ENCODE results near the gene PAQR7.
A peak's percentile ranks its signal among the peaks of the same experiment; 100 is the strongest.
"Not testable (repeated sequence)": the region's sequence is repeated elsewhere in the genome, so short reads cannot be mapped to it uniquely, and the experiment has no call there.

PAQR7 gene

DNA sequence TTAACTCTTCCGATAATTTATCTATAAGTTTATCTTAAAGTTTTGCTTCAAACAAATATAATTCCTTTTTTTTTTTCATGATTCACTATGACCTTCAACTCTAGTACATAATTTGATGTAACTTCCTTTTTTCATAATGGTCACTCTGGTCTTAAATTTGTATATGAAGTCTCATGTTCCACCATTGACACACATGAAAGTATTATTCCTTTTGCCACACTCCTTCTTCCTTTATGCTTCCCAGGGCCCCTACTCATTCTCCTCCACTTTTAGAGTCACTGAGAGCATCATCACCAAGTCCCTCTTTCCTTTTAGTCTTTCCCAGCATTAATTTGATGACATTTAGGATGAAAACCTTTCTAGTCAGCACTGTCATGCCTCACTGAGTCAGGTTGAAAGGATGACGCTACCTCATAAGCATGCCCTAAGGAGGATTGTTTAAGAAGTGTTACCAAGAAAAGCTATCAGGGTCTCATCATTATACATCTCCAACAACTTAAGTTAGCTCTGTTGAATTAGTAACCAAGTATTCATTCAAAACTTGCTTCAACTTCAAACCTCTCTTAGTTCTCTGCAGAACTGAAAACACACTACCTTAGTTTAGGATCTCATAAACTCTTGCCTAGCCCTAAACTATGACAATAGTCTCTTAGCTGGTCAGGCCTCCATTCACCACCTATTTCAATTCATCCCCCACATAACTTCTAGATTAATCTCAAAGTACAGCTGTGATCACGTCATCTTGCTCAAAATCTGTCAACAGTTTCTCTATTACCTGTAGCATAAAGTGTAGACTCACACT, 30.8 kb downstream of the PAQR7 start:
- DNase-seq: no peak

DNA sequence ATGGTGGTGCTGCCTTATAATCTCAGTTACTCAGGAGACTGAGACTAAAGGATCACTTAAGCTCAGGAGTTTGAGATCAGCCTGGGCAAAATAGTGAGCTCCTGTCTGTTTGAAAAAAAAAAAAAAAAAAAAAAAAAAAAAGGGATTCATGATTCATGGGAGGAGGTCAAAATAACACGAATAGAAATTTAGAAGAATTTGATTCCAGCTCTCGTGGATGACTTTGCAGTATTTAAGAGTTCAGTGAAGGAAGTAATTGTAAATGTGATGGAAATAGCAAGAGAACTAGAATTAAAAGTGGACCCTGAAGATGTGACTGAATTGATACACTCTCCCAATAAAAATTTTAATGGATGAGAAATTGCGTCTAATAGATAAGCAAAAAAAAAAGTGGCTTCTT, 32.0 kb downstream of the PAQR7 start:
- no peak for DNase-seq

DNA sequence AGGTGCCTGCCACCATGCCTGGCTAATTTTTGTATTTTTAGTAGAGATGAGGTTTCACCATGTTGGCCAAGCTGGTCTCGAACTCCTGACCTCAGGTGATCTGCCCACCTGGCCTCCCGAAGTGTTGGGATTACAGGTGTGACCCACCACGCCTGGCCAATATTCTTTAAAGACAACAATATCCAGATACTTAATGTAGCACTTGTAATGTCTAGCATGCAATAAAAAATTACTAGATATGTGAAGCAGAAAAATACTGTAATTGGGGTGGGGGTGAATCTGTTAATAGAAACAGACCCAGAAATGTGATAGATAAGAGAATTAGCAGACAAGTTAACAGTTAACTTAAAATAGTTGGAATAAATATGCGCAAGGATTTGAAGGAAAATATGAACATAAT, 35.7 kb downstream of the PAQR7 start:
- not testable (repeated sequence) for DNase-seq

DNA sequence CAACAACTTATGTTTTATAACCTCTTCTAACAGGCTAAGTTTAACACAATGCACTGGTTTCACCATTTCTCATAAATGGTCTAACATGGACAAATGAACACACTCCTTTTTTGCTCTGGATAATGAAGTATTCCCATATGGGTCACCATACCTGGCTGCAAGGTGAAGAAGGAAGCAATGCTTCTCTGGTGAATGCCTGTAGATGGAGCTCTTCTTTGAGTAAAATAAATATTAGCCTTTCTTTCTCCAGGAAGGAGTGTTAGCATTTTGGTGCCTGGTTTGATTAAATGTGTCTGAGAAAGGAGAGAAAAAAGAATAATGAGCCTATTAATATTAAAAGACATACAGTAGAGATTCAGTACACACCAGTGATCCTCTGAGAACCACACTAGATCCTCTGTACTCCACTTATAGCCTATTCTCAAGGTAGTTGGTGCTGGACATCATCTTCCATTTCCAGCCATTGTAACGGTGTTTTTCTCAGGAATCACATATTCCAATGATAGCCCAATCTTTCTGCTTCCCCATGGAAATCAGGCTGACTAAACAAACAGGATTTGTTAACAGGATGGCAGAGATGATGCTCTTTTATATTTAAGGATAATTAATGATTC, 38.1 kb downstream of the PAQR7 start:
- no peak for DNase-seq

DNA sequence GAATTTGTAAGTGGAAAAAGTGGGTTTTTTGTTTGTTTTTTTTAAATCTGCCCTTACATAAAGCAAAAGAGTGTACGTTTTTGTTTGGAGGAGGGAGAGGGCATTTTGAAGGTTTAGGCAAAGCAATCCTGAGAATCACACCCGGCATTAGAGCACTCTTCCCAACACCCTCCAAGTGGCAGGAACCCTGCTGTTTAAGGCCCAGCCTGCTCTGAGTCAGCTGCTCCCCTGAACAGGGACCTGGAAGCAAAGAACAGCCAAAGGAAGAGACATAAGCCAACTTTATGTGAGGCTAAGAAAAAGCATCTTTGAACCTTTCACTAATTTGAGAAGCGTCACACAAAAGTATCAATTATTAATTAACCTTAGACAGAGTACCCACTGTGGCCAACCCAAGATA, 38.8 kb downstream of the PAQR7 start:
- DNase-seq: no peak

DNA sequence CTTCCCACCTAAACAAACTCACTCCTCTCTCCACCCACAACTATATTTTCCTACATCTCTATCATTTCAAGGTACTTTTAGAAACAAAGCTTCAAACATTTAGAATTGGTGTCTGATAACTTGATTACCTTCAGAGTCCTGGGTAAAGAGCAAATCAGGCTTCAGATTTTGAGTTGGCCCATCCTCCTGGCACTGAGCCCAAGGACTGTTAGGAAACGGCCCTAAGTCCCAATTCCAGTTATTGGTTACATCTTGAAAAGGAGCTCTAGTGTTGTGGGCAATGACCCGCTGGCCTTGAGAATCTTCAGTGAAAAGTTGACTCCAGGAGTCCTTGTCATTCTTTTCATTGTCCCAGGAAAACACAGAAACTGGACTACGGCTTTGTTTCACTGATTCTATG, 40.6 kb downstream of the PAQR7 start:
- no peak for DNase-seq

DNA sequence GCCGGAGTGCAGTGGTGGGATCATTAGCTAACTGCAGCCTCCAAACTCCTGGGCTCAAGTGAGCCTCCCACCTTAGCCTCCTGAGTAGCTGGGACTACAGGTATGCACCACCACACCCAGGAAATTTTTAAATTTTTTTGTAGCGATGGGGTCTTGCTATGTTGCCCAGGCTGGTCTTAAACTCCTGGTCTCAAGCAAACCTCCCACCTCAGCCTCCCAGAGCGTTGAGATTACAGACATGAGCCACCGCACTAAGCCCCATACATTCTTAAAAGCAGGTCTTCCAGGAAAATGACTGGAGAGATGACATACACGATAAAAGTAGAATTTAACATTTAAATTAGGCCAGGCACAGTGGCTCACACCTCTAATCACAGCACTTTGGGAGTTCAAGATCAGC, 42.4 kb downstream of the PAQR7 start:
- no peak for DNase-seq

DNA sequence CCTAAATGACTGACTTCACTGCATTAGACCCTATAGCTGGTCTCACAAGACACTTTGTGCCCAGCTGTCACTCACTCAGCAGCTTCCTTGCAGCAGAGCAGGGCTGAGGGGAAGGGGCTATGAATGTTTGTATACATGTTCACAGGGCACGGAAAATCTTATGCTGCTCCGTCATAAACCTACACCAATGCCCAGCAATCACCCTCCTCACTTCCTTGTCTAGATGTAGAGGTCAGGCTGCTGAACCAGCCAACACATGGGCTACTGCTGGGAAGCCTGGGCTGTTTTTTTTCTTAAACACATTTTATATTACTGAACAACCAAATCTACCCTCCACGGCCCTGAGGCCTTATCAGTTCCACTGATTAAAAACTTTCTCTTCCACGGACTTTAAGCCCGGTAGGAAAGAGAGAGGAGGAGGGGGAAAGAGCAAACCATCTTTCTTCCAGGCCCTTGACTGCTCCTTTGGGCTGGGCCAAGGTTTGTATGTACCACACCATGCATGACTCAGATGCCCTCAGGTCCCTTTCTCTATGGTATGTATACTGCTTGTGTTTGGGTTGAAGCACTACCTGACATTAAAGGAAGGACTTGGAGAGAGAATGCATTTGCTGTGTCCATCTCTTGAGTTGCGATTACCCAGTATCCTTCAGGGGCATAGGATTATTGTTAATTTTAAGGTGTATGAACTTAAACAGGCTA, 43.0 kb downstream of the PAQR7 start:
- DNase-seq: no peak

DNA sequence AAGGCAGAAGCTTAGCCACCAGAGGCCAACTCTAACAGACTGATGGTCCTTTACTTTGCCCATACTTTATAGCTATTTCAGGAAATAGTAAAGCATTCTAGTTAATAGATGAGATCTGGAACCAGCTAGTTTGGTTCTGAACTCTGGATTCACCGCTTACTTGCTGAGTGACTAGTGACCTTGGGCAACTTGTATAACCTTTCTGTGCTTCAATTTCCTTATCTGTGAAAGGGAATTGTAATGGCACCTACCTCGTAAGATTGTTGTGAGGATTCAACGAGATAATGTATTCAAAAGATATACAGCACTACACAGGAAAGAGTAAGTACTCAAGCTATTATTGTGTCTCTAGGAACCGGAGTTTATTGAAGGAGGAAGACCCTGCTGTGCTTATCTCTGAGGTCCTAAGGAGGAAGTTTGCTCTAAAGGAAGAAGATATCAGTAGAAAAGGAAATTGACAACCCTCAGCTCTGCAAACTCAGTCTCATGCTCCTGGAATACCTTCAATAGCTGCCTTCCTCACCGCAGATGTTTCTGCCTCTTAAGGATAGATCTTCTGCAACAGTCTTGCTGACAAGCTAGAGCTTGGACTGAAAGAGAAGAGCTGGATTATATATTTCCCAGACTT, 43.8 kb downstream of the PAQR7 start:
- DNase-seq: no peak

DNA sequence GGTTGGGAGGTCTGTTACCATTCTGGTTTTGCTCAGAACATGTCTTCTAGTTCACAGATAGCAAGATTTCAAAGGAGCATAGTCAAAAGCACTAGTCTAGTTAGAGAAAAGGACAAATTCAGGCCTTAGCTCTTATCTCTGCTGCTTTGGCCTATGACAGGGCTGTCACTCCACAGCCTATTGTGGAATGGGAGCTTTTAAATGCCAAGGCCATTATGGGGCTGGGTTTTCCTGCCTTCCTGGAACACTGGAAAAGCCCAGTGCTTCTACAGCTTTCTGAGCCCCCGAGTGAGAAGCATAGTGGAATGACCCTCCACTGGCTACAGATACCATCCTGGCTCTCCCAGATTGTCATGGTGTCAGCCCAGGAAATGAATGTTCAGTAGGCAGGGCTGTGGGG, 46.5 kb downstream of the PAQR7 start:
- DNase-seq: no peak

DNA sequence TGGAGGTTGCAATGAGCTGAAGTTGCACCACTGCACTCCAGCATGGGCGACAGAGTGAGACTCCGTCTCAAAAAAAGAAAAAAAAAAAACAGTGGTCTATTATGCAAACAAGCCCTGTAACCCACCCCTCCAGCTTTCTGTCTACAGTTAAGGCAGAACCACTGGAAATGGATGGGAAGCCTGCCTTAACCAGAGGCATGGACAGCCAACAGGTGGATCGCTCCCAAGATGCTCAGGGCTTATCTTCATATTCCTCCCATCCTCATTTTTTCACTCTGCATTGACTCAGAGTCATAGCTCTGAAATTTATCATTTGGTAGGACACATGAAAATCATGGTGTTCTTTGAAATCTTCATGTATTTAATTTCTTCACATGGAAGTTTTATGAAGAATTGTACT, 47.0 kb downstream of the PAQR7 start:
- no peak for DNase-seq

DNA sequence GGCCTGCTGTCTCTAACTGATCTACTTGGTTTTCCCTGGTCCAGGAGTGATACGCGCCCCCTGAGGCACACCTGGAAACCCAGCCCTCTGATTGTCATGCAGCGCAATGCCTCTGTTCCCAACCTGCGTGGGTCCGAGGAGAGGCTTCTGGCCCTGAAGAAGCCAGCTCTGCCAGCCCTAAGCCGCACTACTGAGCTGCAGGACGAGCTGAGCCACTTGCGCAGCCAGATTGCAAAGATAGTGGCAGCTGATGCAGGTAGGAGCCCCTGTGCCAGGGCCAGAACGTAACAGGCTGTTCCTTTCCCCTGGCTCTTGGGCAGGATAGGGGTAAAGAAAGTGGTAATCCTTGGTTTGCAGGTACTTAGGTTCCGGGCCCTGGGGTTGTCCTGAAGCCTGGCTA, 48.9 kb downstream of the PAQR7 start:
- DNase-seq: no peak

DNA sequence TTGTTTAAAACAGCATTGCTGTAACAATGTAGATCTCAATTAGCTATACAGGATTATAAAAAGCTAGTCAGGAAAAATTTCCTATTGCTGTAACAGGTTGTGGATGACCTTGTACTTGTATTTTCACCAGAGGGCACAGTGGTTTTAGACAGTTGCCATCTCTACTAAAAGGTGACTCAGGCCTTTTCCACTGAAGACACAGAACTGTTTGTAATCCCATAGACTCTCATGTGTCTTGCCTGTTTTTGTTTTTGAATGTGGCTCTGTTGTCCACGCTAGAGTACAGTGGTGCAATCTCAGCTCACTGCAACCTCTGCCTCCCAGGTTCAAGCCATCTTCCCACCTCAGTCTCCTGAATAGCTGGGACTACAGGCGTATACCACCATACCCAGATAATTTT, 49.9 kb downstream of the PAQR7 start:
- no peak for DNase-seq

DNA sequence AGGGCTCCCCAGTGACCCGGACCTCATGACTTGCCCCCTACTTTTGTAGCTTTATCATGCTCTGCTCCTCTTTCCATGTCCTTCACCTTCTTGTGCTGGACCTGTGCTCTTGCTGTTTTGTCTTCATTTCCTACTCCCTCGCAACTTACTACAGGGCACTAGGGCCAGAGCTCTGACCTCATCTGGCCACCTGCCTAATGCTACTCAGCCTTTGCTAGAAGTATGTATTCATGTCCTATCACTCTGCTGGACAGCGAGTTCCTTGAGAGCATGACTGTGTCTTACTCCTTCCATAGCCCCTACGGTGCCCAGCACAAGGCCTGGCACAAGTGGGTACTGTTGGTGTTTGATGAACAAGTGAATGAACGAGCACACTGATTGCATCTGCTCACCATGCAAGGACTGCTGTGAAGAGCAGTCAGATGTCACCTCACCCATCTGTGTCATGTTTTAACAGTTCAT, 53.8 kb downstream of the PAQR7 start:
- no peak for DNase-seq

DNA sequence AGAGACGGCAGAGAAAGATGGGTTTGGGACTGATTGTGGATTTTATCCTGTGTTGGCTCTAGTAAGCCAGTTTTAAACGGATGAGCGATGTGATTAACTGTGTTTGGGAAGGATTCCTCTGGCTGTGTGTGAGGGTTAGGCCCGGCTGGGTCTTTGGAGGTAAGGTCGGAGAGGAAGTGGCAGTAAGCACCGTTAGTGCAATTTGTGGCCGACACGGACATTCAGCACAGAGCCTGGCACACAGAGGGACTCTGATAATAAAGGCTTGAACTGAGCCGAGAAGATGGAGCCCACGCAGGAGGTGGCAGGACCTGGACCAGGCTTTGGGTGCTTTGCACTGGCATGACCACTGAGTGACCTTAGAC, 54.4 kb downstream of the PAQR7 start:
- DNase-seq: no peak

DNA sequence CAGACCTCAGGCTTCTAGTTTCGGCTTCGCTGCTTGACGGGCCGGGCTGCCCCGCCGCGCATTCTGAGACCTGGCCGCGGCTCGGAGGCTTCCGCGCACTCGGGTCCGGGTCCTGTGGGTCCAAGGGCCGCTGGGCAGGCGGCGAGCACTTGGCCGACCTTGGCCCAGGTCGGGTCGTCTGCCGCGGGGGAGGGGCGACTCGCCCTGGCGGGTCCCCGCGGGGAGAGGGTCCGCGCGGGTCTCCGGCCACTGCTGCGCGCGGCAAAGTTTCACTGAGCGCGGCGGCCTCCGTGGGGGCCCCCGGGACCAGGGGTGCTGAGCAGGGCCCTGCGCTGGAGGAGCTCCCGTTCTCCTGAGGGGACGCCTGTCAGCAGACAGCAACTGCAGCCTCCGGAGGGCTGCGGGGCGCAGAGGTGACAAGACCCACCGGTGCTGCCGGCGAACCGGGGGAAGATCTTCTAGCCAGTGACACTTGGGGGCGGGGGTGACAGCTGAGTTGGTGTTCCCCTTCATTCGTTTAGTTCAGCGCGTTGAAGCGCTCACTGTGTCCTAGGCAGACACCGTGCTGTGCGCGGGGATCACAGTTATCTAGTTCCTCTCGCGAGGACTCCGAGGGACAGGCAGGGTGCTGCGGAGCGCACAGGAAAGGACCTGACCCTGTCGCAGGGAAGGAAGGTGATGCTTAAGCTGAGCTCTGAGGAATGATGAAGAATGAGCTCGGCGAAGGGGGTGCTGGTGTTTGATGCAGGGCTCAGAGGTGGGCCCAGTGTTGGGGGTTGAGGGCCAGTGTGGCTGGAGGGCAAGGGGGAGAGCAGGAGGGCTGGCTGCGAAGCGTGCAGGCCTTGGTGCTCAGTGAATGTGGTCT, 55.0 kb downstream of the PAQR7 start:
- peak; percentile 41 for DNase-seq

DNA sequence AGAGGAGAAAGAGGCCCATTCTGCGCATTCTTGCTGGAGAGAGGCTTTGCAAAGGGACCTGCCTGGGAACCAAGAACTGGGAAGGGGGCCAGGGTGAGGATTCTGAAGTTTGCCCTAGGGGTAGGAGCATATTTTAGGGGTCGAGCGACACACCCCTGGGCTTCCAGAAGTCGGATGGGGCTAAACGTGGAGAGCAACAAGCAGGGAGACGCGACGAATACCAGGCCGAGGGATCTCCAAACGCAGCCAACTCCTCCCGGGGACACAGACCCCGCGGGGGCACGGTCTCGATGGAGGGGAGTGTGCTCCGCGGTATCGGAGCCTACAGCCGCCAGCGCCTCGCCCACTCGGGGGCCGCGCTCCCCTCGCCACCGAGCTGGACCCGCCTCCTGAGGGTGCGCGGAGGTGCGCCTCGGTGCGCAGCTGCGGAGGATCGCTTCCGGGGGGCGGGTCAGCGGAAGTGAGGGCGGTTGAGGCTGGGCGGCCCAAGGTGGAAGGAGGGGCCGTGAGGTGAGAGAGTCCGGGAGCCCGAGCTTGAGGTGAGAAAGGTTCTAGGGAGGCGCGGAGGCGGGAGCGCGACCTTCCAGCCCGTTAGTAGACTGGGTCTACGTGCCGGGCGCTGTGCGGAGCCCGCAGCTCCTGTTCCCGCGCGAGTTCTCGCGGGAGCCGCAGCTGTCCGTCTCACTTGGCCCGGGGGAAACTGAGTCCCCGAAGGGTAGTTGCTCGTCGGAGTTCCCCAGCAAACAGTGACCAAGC, 55.8 kb downstream of the PAQR7 start, which contains the start of gene MTFR1L:
TSS of gene MTFR1L (plus strand) at position 464 of the 756 bp plus-strand sequence. CDS start 3,151 bp downstream, outside the sequence.
- DNase-seq: peak; percentile 73

DNA sequence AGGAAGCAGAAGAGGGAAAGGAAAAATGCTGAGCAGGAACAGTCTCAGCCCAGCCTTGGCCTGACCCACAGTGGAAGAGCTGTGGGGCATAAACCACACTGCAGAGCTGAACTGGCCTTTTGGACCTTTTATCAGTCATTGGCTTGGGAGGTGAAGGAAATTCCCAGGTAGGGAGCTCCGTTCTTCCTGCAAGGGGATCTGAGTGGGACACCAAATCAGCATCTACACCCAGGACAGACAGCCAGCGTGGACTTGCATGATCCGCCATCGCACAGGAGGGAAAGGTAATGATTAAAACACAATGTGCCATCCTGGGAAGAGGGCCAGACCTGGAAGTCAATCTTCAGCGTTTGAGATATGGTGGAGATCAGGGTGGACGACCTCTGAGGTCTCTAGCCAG, 56.9 kb downstream of the PAQR7 start:
- no peak for DNase-seq

DNA sequence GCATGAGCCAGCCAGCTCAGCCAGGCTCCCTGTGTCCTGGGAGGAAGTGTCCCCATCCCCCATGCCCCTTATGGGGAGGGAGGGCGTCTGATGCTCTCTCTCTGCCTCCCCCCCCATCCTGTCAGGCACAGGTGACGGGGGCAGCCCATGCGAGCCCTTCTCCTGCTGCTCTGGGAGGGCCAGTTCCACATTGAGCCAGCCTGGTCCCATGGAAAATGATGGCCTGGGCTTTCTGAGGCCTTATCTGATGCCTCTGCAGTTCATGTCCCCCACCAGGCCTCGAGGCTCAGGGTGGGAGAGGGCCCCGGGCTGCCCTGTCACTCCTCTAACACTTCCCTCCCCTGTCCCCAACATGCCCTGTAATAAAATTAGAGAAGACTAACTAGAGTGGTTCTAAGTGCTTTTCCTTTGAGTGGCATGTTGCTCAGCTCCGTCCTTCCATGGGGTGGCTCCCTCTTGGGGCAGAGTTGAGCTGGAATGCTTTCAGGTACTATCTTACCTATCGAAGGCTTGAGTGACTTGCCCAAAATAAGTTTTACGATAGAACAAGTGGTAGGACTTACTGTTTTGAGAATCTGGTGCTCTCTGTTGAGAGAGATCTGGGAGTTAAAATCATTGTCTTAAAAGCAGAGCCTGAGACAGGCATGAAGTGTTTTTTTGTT, 57.5 kb downstream of the PAQR7 start:
- peak; percentile 34 for DNase-seq

DNA sequence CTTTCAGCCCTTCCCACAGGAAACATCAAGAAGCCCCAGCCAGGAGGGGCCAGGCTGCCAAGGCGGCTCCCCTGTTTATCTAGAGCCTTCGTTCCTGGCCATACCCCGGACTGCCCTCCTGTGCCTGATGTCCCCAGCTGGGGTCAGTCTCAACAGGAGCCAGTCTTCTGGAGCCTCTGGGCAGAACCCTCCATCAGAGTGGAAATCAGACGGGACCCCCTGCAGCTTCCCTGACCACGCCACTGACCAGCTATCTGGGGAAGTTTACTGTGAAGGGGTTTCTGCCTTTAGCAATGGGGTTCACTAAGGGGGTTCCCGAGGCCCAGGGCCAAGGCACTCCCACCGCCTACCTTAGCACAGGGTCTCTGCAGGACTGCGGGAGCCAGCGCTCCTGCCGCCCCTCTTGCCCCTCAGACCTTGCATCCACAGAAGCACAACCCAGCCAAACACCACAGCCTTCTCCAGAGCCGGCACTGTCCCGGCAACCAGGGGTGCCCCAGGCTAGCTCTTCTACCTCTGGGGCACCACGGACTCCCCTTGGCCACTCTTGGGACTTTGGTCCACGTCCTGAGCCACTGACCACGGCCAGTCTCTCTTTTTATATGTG, 59.3 kb downstream of the PAQR7 start:
- DNase-seq: no peak

All from DMS79 (cell line).